Middle frontal gyrus (tissue), 1 donor: ENCODE measurements around the gene CLRN1.

Source experiments
- DNase-seq: peaks from one replicate; pipeline ENCODE4 v3.0.0-alpha.2; 2015; ENCODE audit warnings: low spot score; ENCODE audit errors: extremely low spot score

The CLRN1 gene

DNA sequence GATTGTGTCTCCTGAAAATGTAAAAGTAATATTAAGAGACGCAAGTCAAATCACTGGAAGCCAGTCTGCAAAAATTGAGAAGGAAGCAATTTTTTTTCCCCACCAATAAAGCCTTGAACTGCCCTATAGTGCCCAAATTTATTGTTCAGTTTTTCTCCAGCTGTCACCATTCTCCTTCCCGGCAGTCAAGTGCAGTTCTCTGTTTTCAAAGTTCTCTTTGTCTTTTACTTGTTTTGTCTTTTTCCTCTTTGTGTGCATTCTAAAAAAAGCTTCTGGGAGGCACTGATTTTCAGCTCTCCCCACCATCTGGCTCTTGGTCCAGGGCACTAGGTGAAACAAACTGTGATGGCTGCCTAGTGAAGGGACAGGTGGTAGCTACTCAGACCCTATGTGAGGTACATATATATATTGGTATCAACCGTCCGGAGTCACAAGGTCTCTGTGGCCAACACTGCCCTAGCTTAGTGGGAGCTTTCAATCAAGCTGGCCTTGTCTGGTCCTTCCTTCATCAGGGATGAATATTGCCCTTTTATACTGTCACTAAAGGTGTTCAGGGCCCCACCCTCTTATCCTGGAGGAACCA is 6.1 kb upstream of the CLRN1 start:
- no peak for DNase-seq

DNA sequence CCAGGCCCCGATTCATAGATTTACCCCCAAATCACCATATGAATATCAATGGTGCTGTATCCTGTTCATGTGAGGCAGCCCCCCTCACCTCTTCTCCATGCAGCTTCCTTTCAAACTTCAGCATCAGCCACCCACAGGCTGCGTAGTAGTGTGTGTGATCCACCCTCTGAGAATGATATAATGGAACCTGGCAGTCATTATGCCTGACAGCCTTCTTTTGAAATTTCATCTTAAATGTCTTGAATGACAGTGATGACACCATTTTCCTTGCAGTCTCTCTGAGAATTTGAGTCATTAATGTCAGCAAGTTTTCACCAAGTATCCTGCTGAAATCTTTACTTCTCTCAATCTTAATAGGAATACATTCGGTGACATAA is 3.5 kb upstream of the CLRN1 start:
- no peak for DNase-seq

DNA sequence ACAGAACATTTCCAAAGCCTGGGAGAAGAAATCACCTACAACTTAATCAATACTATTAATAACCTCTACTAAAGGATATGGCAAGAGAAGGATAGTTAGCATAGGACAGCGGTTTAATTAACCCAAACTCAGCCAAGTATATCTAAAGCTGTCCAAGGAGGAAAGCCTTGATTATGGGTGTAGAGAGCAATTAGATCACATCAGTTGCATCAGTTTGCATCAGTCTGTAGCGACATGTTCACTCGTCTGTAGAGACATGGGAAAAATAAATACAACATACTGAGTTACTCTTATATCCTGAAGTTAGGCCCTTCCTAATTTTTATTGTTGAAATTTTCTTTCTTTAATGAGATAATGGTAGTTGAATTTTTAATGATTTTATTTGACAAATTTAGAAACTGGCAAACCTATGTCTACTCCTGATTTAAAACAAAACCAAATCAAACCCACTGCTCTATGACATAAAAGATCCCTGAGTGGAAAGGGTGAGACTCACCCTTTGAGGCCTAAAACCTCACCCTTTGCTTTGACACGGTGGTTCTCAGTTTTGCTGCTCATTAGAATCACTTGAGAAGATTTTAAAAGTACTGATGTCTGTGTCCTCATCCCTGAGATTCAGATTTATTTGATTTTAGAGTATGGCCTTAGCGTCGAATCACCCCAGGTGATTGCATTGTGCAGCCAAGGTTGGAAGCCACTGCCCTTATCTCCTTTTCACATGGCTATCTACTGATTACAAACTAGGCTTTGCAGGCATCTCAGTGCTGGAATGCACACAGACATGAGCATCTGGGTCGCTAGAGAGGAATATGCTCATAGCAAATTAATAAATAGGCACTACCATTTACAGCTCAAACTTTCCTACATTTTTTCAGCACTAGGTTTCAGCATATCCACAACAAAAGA is 2.8 kb upstream of the CLRN1 start:
- DNase-seq = no peak

GRCh38 chr3:150970665-150971324 is 1.7 kb downstream of the CLRN1 start:
- DNase-seq = no peak

DNA sequence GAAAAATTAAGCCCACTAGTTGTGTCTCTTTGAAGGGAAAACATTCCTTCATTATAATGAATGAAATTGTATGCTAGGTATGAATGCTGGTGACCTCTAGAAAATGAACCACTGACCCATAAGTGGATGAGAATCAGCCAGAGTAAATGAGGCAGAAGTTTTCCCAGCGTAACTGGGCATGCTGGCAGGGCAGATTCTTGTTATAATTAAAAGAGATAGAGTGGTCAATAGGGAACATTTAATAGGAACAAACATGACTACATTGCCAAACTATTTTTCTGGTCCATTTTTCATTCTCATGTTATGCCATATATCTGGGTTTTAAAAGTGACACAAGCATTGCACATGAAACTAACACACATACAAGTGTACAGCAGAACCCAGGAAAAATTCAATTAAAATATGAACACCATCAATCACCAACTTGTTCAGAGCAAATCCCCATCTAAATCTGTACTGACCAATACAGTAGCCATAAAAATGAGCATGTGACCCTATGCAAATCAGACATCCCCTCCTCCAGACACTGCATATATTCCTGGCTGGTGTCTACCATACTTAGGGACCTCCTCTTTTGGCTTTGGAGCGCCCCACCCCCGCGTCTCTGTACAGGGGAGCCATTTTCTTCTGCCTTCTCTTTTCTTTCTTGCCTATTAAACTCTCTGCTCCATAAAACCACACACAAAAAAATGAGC is 4.0 kb downstream of the CLRN1 start:
- DNase-seq = no peak

- DNase-seq = no peak
These were observed 7.1 kb downstream of the CLRN1 start for GRCh38 chr3:150965436-150965835.

- DNase-seq = no peak
These were observed 10.6 kb downstream of the CLRN1 start for GRCh38 chr3:150961949-150962348.

DNA sequence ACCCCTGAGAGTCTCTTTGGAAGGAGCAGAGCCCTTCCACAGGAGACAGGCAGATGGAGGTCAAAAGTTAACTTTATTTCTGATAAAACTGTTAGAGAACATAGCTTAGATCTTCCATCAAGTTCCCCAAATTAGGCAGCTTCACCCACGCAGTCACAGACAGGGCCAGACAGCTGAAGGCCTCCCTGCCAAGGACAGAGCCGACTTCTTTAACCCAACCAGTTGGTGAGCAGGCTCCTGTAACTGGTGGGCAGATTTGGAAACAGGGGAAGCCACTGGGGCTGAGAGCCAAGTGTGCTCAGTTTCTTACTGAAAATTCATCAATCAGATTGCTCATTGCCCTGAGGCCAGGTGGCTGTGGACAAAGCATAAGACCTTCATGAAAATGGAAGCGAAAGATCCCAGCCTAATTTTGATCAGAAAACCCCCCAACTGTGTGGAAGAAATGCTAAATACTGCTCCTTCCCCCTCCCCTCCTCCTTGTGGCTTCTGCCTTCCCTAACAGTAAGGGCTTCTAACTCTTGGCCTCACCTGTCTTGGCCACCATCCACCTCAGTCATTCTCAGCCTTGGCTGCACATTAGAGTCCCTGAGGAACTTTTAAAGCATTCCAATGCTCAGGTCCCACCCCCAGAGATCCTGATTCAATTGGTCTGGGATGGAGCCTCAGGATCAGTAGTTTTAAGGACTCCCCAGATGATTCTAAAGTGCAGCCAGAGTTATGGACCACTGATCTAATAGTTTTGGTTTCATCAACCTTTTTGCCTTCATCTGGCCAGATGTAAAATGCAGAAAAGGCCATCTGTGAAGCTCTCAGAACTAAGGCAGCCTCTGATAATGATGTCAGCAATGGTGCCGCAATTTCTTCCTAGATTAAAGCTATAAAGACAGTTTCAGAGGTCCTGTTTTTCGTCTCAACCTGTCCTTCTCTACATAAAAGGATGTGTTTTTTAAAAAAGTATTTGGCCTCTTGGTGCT is 11.5 kb downstream of the CLRN1 start:
- DNase-seq = no peak

DNA sequence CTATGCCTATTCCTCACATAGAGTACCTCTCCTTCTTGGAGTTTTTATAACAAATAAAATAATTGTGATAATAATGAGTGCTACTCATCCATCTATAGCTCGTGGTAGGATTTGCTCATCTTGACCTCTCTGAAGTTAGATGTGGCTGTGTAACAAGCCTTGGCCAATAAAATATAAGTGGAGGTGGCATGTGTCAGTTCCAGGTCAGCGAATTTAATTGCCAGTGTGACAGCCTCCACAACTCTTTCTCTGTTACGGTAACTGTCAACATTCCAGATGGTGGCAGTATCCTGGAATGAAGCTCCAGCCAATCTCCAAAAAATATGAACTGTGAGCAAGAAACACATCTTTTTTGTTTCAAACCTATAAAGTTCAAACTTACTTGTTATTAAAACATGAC is 13.8 kb downstream of the CLRN1 start:
- no peak for DNase-seq

DNA sequence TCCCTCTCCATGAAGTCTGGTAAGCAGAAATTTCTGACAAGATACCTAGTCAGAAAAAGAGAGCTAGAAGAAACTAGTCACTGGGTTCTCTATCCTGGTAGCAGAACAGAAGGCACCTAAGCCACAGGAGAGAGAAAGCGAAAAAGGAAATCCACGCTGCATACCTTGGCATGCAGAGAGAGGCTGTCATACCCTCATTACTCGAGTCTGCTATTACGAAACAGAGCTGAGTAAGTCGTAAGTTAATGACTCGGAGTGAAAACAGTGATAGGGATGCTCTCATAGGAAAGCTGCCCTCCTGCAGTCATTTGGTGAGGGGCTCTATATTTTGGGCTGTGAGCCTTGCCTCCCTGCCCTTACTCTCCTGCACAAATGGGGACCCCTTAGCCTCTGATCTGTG is 16.2 kb downstream of the CLRN1 start:
- DNase-seq = no peak

DNA sequence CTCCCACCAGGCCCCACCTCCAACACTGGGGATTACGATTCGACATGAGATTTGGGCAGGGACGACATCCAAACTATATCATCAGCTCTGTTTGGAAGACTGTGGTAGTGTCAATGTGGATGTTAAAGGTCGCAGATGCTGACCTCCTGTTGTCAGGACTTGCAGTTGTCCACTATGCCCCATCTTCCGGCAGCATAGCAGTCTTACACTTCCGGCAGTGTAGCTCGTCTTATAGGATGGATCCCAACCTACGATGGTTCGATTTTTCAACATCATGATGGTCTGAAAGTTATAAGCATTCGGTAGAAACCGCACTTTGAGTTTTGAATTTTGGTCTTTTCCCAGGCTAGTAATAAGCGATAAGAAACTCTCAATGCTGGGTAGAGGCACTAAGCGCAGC is 20.6 kb downstream of the CLRN1 start:
- DNase-seq = no peak

- no peak for DNase-seq
These were observed 27.1 kb downstream of the CLRN1 start for GRCh38 chr3:150945226-150946032.

GRCh38 chr3:150942221-150942620 is 30.3 kb downstream of the CLRN1 start:
- no peak for DNase-seq

- DNase-seq = no peak
These were observed 35.8 kb downstream of the CLRN1 start for GRCh38 chr3:150936693-150937092.

DNA sequence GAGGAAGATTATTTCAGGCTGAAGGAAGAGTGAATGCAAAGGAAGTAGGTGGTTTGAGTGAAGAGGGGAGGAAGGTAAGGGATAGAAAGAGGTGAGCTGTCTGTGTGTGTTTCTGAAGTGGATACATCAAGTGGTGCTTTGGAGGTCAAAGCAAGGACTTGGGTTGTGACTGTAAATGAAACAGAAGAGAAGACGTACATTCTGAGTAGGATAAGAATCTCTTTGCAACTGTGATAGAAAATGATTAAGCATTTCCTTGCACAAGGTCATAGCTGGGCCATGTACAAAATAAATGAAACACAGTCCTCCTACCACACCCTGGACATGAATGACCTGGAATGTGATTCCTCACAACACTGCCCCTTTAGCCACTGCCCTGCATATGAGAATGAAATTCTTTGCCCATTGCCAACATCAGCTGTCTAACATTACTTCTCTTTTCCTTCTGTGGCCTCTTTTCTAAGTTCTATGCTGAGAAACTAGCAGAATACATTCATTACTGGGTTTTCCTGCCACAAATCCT is 39.0 kb downstream of the CLRN1 start:
- no peak for DNase-seq

- no peak for DNase-seq
These were observed 40.8 kb downstream of the CLRN1 start for GRCh38 chr3:150931745-150932144.

- DNase-seq = no peak
These were observed 41.7 kb downstream of the CLRN1 start for GRCh38 chr3:150930839-150931238.

DNA sequence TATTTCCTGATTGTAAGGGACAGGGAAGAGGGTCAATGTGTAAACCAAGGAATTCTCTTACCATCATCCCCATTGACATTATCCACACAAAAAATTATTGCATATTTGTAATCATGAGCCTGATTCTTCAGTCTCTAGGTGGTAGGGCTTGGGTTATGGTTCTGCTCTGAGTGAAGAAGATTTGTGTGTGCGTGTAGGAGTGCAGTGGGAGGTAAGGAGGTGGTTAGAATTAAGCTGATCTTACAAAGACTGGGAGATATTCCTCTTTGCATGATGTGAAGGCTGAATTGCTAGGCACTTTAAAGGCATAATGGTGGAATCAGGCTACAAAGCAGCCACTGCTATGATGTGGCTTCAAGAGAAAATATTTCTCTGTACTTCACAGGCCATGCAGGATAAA is 44.3 kb downstream of the CLRN1 start:
- DNase-seq = no peak

DNA sequence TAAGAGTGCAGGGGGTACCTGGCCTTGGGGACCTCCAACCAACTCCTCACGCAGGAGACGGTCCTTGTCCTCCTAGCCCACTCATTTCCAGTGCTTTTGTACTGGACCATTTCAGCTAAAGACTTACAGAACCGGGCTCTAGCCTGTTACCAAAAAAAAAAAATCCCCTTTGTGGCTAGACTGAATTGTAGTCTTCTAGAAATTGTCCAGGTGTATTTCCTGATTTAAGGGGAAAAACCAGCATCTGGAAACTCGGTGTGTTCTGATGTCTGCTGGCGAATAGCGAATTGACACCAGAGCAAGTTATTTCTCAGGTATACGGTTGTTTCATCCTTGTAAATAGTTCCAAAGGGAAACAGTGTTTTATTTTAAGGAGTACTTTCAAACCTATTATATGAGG is 46.2 kb downstream of the CLRN1 start:
- no peak for DNase-seq

GRCh38 chr3:150925751-150926201 is 46.8 kb downstream of the CLRN1 start:
- no peak for DNase-seq
